SW 1271 (cell line): ENCODE measurements around the gene RNU6-8.

ENCODE experiments used
- DNase-seq, 2 experiments: peaks; one replicate each; lab custom pipeline; 2025; lab: John Stamatoyannopoulos, UW

Gene RNU6-8

DNA sequence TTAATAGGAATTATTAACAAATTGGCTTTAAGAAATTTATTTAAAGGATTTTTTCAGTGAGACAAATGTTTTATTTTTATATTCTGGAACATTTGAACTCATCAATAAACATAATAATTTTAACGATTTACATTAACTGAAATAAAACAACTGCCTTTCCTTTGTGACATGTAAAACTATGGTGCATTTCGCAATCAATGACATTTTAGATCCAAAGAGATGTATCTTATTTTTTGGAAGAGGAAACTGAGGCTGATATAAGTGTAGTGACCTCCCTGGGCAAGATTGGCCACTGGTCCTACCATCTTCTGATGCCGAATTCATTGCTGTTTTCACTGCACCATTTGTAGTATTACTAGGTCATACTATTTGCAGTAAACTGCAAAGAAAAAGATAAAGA lies 2.5 kb upstream of the RNU6-8 start:
- DNase-seq = no peak

DNA sequence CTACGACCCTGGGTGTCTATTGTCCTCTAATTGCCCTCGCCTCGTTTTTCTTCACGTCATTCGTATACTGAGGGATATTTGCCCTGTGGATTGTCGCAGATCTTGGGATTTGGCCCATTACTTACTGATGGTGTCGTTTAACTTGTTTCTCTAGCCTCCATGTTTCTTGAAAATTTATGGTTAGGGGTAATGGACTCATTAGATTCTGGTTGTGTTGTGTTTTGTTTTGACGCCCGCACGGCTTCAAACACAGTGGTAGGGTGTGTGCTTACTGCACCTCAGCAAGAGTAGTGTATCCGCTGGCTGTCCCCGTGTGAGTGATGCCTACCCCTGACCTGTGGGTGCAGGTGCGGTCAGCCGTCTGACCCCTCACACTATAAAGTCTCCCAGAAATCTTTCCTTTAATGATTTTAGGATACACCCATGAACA lies 874 bp upstream of the RNU6-8 start:
- DNase-seq = no peak

DNA sequence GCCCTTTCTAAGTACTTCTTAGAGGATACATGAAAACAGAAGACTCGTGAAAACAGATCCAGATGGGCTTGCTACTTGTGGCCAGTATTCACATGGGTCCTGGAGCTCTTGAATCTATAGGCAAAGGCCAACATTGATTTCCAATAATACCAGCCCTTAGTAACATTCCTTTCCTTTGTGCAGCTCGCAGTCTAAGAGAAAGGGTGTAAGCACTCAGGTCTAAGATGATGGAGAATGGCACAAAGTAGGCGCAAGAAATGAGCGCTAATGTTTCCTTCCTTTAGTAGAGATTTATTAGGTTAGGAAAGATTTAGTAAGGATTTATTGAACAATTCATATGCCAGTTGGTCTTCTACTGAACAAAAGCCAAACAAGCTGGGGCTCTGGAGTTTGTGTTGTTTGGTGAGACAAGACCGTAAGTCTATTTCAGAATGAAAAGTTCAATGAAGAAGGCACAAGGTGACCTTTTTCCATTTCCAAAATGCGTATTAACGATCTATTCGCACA lies 525 bp downstream of the RNU6-8 start:
- DNase-seq = no peak

- DNase-seq = no peak
Observed at GRCh38 chr14:32201816-32202490, 1.1 kb downstream of the RNU6-8 start, which contains the start of gene RNU6-7. RNU6-7 (plus strand) TSS chr14:32202045.

DNA sequence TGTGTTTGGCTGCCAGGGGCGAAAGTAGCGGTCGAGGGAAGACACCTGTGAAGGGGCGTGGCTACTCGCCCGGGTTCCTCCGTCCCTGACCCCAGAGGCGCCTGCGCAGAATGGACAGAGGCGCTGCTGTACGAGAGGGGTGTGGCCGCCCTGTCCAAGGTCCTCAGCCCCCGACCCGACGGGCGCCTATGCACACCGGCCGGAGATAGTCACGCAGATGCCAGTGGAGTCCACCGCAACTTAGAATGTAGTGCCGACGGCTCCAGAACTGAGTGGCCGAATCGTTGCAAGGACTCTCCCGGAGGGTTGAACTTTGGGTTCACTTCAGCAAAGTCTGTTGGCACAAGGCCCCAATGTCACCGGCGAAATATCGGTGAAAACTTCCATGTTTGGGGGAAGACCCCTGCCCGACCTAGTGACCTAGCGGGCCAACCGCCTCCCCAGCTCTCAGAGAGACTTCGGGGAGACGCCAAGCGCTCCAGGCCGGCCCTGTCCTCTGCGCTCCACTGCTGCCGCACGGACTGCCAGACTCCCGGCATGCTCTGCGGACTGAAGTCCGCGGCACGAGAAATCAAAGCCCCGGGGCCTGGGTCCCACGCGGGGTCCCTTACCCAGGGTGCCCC lies 1.8 kb downstream of the RNU6-8 start:
- DNase-seq = no peak

DNA sequence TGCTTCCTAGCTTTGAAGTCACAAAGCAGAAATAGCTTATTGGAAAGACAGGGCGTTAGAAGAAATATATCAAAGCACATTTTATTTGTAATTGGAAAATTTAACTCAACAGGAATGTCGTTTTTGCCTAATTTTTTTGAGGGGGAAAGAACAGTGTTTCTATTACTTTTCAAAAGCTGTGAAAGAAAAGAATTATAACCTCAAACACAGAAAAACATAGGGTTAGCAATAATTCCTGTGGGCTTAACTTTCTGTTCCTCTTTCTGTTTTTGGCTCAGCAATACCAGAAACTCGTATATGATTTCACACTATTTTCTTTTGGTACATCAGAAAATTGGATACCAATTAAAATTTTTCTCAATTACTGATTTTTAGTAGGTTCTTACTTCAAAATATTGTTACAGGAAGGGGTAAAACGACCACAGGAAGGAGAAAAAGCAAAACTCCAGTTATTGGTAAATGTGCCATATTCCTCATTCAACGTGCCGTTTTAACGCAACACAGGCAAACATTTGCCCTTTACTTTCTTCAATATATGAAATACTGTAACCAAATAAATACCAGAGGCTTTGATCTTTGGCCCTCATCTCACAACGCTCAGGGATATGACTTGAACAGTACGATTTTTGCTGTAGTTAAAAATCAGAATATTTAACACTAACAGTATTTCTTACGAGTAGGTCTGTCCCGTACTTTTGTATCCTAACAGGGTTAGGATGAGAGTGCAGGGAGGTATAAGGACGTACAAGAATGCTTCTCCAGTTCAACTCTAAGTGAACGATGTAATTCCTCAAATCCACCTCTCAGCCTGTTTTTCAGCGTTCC lies 2.5 kb downstream of the RNU6-8 start:
- DNase-seq = no peak

- no peak for DNase-seq
Observed at GRCh38 chr14:32197919-32198318, 5.2 kb downstream of the RNU6-8 start.

DNA sequence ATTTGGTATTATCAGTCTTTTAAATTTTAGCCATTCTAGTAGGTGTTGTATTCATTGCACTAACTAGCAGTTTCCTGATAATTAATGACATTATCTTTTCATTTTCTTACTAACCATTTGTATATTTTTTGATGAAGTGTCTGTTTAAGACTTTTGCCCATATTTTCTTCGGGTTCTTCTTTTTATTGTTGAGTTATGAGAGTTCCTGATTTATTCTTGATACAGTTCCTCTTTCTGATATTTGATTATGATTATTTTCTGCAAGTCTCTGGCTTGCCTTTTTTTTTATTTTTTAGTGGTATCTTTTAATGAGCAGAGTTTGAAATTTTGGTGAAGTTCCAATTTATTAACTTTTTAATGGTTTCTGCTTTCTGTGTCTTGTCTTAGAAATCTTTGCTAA lies 7.4 kb downstream of the RNU6-8 start:
- no peak for DNase-seq

- DNase-seq = no peak
Observed at GRCh38 chr14:32193532-32193931, 9.5 kb downstream of the RNU6-8 start.

GRCh38 chr14:32192712-32193373 lies 10.2 kb downstream of the RNU6-8 start:
- DNase-seq = no peak

- DNase-seq = no peak
Observed at GRCh38 chr14:32190673-32191072, 12.4 kb downstream of the RNU6-8 start.

- no peak for DNase-seq
Observed at GRCh38 chr14:32189811-32190210, 13.3 kb downstream of the RNU6-8 start.

DNA sequence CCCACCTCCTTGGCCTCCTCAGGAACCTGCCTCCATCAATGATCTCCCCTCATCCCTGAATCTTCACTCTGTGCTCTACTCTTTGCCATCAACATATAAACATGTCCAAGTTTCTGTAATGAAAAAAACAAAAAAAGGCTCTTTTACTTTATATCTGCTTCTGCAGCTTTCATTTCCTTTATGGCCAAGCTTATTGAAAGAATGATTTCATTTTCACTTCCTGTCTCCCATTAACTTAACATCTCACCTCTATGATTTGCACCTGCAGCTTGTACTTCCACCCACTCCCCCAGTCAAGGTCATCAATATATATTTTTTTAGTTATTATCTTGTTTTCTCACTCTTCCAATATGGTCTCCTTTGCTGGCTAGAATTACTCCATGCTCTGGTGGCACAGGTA lies 16.8 kb downstream of the RNU6-8 start:
- DNase-seq = no peak

DNA sequence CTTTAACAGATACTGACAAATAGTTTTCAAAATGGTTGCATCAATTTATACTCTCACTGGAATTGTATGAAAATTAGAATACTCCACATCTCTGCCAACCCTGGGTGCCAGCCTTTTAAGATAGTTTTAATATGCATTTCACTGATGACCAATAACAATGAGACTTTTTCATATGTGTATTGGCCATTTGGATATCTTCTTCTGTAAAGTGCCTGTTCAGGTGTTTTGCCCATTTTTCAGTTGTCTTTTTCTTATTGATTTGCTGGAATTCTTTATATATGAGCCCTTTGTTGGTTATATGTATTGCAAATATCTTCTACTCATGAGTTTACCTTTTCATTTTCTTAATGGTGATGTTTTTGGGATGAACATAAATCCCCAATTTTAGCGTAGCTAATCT lies 18.0 kb downstream of the RNU6-8 start:
- no peak for DNase-seq

DNA sequence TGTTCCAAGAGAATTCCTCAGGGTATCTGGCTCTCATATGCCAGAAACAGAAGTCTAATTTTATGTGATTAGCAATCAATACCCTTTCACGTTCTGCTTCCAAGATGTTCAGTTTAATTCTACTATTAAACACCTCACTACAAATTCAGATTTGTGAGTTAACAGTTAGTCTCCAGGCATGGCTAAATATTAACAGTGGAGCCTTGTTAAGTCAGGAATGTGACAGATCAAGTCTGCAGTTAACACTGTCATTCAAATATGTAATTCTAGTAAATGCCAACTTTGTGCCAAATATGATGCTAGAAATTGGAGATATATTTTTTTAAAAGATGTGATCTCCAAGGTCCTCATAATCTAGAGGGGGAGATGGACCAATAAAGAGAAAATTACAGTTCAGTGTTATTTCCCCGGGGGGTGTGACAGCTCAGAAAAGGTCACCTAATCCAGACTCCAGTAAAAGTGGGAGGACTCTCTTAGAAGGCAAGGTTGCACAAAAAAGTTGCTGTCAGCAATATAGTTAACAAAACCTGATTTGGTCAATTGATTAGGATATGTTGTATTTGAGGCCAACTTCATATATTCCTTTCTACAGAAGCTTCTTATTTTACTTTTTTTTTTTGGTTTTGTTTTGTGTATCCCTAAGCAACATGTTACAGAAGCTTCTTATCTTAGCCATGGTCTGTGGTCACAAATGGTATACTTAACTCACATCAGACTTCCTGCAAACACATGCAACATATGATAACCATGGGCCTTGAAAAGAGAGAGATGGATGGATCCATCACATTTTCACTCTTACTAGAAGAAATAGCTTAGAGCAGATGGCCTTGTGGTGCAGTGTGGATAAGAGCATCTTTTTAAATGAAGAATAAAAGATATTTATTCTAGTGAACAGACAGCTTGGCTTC lies 19.7 kb downstream of the RNU6-8 start:
- no peak for DNase-seq

DNA sequence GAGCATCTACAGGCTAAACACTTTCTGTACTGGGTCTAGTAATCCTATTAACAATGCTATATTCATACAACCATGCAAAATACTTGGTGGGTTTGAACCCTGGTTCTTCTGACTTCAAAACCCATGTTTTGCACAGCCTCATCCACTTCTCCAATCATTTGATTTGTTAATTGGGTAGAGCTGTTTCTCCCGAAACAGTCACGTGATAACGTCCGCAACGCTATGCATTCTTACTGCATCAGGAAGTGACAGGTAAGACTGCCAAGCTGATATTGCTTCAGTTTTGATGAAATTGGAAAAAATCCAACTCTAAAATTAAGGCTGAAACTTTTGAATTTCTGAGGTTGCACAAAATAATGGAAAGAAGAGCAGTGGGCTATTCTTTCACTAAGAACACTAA lies 31.6 kb downstream of the RNU6-8 start:
- DNase-seq = no peak

GRCh38 chr14:32169191-32169590 lies 33.9 kb downstream of the RNU6-8 start:
- DNase-seq = no peak

GRCh38 chr14:32167907-32168306 lies 35.2 kb downstream of the RNU6-8 start:
- no peak for DNase-seq

- no peak for DNase-seq
Observed at GRCh38 chr14:32166924-32167323, 36.1 kb downstream of the RNU6-8 start.

DNA sequence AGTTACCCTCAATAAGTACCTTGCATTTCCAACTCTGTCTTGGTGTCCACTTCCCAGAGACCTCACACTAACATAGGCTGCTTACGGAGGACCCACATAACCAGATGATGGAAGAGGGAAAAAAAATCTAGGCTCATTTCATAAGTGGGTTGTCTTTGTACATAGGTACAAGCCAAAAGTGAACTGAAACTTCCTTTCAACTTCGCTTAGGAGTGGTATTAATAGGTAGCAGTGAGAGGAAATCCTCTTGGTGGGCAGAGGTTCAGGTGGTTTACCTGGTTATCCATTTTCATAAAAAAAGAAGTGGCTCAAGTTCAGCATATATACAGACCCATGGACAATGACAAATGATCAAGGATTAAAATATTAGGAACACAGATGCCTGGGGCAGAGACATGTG lies 37.0 kb downstream of the RNU6-8 start:
- DNase-seq = no peak
